NCI-H524 treated with DMSO at 0.1 percent for 48 hours (cell line): ENCODE measurements around the gene ICAM2.
"Not testable (repeated sequence)": the region's sequence is repeated elsewhere in the genome, so short reads cannot be mapped to it uniquely, and the experiment has no call there.

Experiments used
- DNase-seq: peaks from one replicate; lab custom pipeline; 2025; lab: John Stamatoyannopoulos, UW

ICAM2 gene

GRCh38 chr17:64042700-64043485 is 22.5 kb upstream of the ICAM2 start:
- DNase-seq: no peak

GRCh38 chr17:64041912-64042311 is 21.5 kb upstream of the ICAM2 start:
- DNase-seq: no peak

GRCh38 chr17:64040206-64040605 is 19.8 kb upstream of the ICAM2 start:
- DNase-seq: no peak

GRCh38 chr17:64039106-64039400 is 18.6 kb upstream of the ICAM2 start:
- DNase-seq: no peak

GRCh38 chr17:64038331-64039105 is 18.1 kb upstream of the ICAM2 start:
- no peak for DNase-seq

GRCh38 chr17:64037802-64038201 is 17.4 kb upstream of the ICAM2 start:
- no peak for DNase-seq

GRCh38 chr17:64037180-64037579 is 16.7 kb upstream of the ICAM2 start:
- DNase-seq: no peak

GRCh38 chr17:64036198-64036922 is 15.9 kb upstream of the ICAM2 start:
- no peak for DNase-seq

GRCh38 chr17:64032081-64032480 is 11.6 kb upstream of the ICAM2 start:
- no peak for DNase-seq

- peak; percentile 19 for DNase-seq
Observed at GRCh38 chr17:64028874-64029464, 8.5 kb upstream of the ICAM2 start.

- peak; percentile 28 for DNase-seq
Observed at GRCh38 chr17:64025732-64026294, 5.4 kb upstream of the ICAM2 start.

GRCh38 chr17:64024781-64025731 is 4.6 kb upstream of the ICAM2 start:
- DNase-seq: no peak

- no peak for DNase-seq
Observed at GRCh38 chr17:64024215-64024654, 3.8 kb upstream of the ICAM2 start.

- DNase-seq: no peak
Observed at GRCh38 chr17:64022611-64023063, 2.2 kb upstream of the ICAM2 start.

- not testable (repeated sequence) for DNase-seq
Observed at GRCh38 chr17:64019551-64019961, 877 bp downstream of the ICAM2 start.

- no peak for DNase-seq
Observed at GRCh38 chr17:64017381-64017980, 3.0 kb downstream of the ICAM2 start.

- no peak for DNase-seq
Observed at GRCh38 chr17:64016974-64017373, 3.5 kb downstream of the ICAM2 start.

- no peak for DNase-seq
Observed at GRCh38 chr17:64016231-64016784, 4.1 kb downstream of the ICAM2 start.

GRCh38 chr17:64015447-64015846 is 5.0 kb downstream of the ICAM2 start:
- no peak for DNase-seq
